PFSK-1 (cell line): ENCODE measurements around the gene BCL2L15.

ENCODE experiments used
- FOXP2 ChIP-seq: optimal IDR thresholded peaks from 2 replicates; pipeline ENCODE3; 2011; ENCODE audit warnings: borderline replicate concordance, control low read depth, inconsistent platforms; ENCODE audit not compliant: insufficient read depth; ENCODE audit errors: extremely low read length, extremely low read depth
- POLR2AphosphoS5 ChIP-seq: IDR thresholded peaks from 2 replicates; pipeline ENCODE4 v1.6.1; 2012; ENCODE audit warnings: low read depth, mild to moderate bottlenecking, control low read depth, low read length, moderate library complexity
- REST ChIP-seq, 2 experiments: IDR thresholded peaks; 2 replicates each; pipeline versions ENCODE4 v1.6.1 to v1.8.0; 2011 to 2012; ENCODE audit warnings: low read depth in 2 of 2, low read length in 2 of 2, control low read depth in 1 of 2, inconsistent platforms in 1 of 2, mild to moderate bottlenecking in 1 of 2, moderate library complexity in 1 of 2; ENCODE audit not compliant: insufficient read depth in 1 of 2
- SIN3A ChIP-seq: IDR thresholded peaks from 2 replicates; pipeline ENCODE4 v1.6.1; 2012; ENCODE audit warnings: mild to moderate bottlenecking, low read length, moderate library complexity, borderline replicate concordance; ENCODE audit not compliant: insufficient read depth
- TAF1 ChIP-seq: IDR thresholded peaks from 2 replicates; pipeline ENCODE4 v1.6.1; 2012; ENCODE audit warnings: low read length, control low read depth, borderline replicate concordance; ENCODE audit not compliant: insufficient read depth

BCL2L15 gene

GRCh38 chr1:113899111-113899510 lies 11.7 kb upstream of the BCL2L15 start:
- TF ChIP-seq POLR2AphosphoS5 (no peak), REST (IDR thresholded peaks at IDR 0.05; ENCODE audit: insufficient read depth in 1 of 2, low read depth in 2 of 2, low read length in 2 of 2) (no peak), FOXP2 (no peak), TAF1 (no peak), SIN3A (no peak)

- TF ChIP-seq TAF1 (no peak), SIN3A (no peak), POLR2AphosphoS5 (no peak)
These were observed 10.9 kb upstream of the BCL2L15 start for GRCh38 chr1:113898241-113898814.

- TF ChIP-seq REST (IDR thresholded peaks at IDR 0.05; ENCODE audit: insufficient read depth in 1 of 2, low read depth in 2 of 2, low read length in 2 of 2), result no peak
- TF ChIP-seq TAF1, result no peak
These were observed 8.6 kb upstream of the BCL2L15 start for GRCh38 chr1:113895961-113896360.

GRCh38 chr1:113895098-113895497 lies 7.7 kb upstream of the BCL2L15 start:
- TF ChIP-seq TAF1 (no peak), SIN3A (no peak), POLR2AphosphoS5 (no peak), REST (IDR thresholded peaks at IDR 0.05; ENCODE audit: insufficient read depth in 1 of 2, low read depth in 2 of 2, low read length in 2 of 2) (no peak), FOXP2 (no peak)

- no peak for TF ChIP-seq SIN3A
- TF ChIP-seq POLR2AphosphoS5, result no peak
These were observed 5.9 kb upstream of the BCL2L15 start for GRCh38 chr1:113893267-113893666.

- TF ChIP-seq POLR2AphosphoS5 (no peak), TAF1 (no peak), REST (IDR thresholded peaks at IDR 0.05; ENCODE audit: insufficient read depth in 1 of 2, low read depth in 2 of 2, low read length in 2 of 2) (no peak), FOXP2 (no peak), SIN3A (no peak)
These were observed 4.3 kb upstream of the BCL2L15 start for GRCh38 chr1:113891631-113892220.
